ENCODE measurements around the gene LRRFIP1. TPM values are rescaled to one million over a fixed set of nuclear protein-coding genes. Genes with fewer than 3 reads are reported as not detected.
A peak's percentile ranks its signal among the peaks of the same experiment; 100 is the strongest.

The LRRFIP1 gene
- total and polyA plus RNA-seq, 2 of the 13 experiments (the other 11 are each of a cell fraction or from before 2014, with no cell fraction given): 15.9 to 40.5 TPM

- ChIA-PET CTCF (ENCODE audit: low intra/inter-chr PET ratio, low total read pairs) (no interaction called here), POLR2A (no interaction called here)
- WGBS (ENCODE audit: low lambda C conversion rate): 95% methylated on average over 10 of the region's 10 CpGs
- no TSS peak for BruUV-seq (replicated peaks)
- H3K27me3 ChIP-seq (ENCODE audit: control insufficient read depth in 1 of 2, insufficient read depth in 2 of 2, low read length in 2 of 2): no peaks in the 10 kb centered on the region
- DNase-seq (ENCODE audit: low spot score) (no peak), FAIRE-seq (no peak), ATAC-seq (no peak)
- intact Hi-C loops (cut with micrococcal nuclease; ENCODE audit: unreplicated experiment) (no loop called here), in situ Hi-C loops (cut with HindIII; ENCODE audit: extremely low pct_ligation_motif_present, low pct_unique_long_range_greater_than_20kb) (no loop called here)
- no peaks in the 10 kb centered on the region for H3K79me2 ChIP-seq (ENCODE audit: insufficient read depth, low read length)
- peaks cover 20 to 72% of the 10 kb centered on the region in 2 experiments for H3K36me3 ChIP-seq (replicated peaks in 1 of 2; ENCODE audit: control insufficient read depth in 1 of 2, insufficient read depth in 2 of 2, low read length in 2 of 2)
- H2AFZ ChIP-seq (ENCODE audit: low read length): no peak overlapping the region
- H3K4me3 ChIP-seq (replicated peaks in 1 of 3; ENCODE audit: insufficient read depth in 1 of 3, low read depth in 2 of 3, low read length in 3 of 3): no peak overlapping the region
- H4K20me1 ChIP-seq (ENCODE audit: insufficient read depth, low read length): no peaks in the 10 kb centered on the region
- no peaks in the 10 kb centered on the region for H3K4me1 ChIP-seq (ENCODE audit: insufficient read depth, low read length)
- H3K4me2 ChIP-seq (ENCODE audit: low read depth, low read length): no peak overlapping the region
- no peak overlapping the region for H3K27ac ChIP-seq (ENCODE audit: extremely low read length, insufficient read depth, low read length)
- no peaks in the 10 kb centered on the region for H3K9me3 ChIP-seq (ENCODE audit: low read length)
- TF ChIP-seq ZNF337 (CRISPR knock-in tag; IDR thresholded peaks at IDR 0.05; ENCODE audit: borderline replicate concordance, low read depth) (no peak), ZBTB49 (CRISPR knock-in tag; IDR thresholded peaks at IDR 0.05; ENCODE audit: borderline replicate concordance) (no peak)
- no peak overlapping the region for H3K9ac ChIP-seq (ENCODE audit: insufficient read depth, low read depth, low read length)
These were observed 130.2 kb downstream of the LRRFIP1 start for GRCh38 chr2:237757616-237758015.

- Histone ChIP-seq H3K27me3 (ENCODE audit: control insufficient read depth in 1 of 2, insufficient read depth in 2 of 2, low read length in 2 of 2) (no peaks in the 10 kb centered on the region), H3K9me3 (ENCODE audit: low read length) (no peaks in the 10 kb centered on the region), H3K9ac (ENCODE audit: insufficient read depth, low read depth, low read length) (no peak overlapping the region), H2AFZ (ENCODE audit: low read length) (no peak overlapping the region), H3K79me2 (ENCODE audit: insufficient read depth, low read length) (no peaks in the 10 kb centered on the region), H4K20me1 (ENCODE audit: insufficient read depth, low read length) (no peaks in the 10 kb centered on the region), H3K4me1 (ENCODE audit: insufficient read depth, low read length) (no peaks in the 10 kb centered on the region), H3K4me2 (ENCODE audit: low read depth, low read length) (no peak overlapping the region), H3K4me3 (replicated peaks in 1 of 3; ENCODE audit: insufficient read depth in 1 of 3, low read depth in 2 of 3, low read length in 3 of 3) (no peak overlapping the region), H3K36me3 (replicated peaks in 1 of 2; ENCODE audit: control insufficient read depth in 1 of 2, insufficient read depth in 2 of 2, low read length in 2 of 2) (peaks cover 21 to 66% of the 10 kb centered on the region in 2 experiments), H3K27ac (ENCODE audit: extremely low read length, insufficient read depth, low read length) (no peak overlapping the region)
- in situ Hi-C loops (cut with HindIII; ENCODE audit: extremely low pct_ligation_motif_present, low pct_unique_long_range_greater_than_20kb) (no loop called here), intact Hi-C loops (cut with micrococcal nuclease; ENCODE audit: unreplicated experiment) (no loop called here)
- TF ChIP-seq RFXAP (CRISPR knock-in tag; IDR thresholded peaks at IDR 0.05; ENCODE audit: borderline replicate concordance) (no peak), RBM22 (optimal IDR thresholded peaks at IDR 0.05; ENCODE audit: low read length) (peak; percentile 12)
- BruUV-seq (replicated peaks): no TSS peak
- ChIA-PET POLR2A (no interaction called here), CTCF (ENCODE audit: low intra/inter-chr PET ratio, low total read pairs) (no interaction called here)
- WGBS (ENCODE audit: low lambda C conversion rate): 97% methylated on average over 10 of the region's 10 CpGs
- DNase-seq (ENCODE audit: low spot score): no peak
- ATAC-seq: no peak
- no peak for FAIRE-seq
These were observed 130.8 kb downstream of the LRRFIP1 start for GRCh38 chr2:237758185-237758584.

Measured in HepG2 (cell line).